Astrocyte (in vitro differentiated cells and primary cell): ENCODE data around the gene SH3PXD2B.

ENCODE experiments used
- EZH2 ChIP-seq: IDR thresholded peaks from 2 replicates; pipeline ENCODE4 v1.6.1; 2012; ENCODE audit warnings: mild to moderate bottlenecking, low read length, inconsistent platforms; ENCODE audit not compliant: insufficient read depth
- TF ChIP-seq, protein P1 (sequence below): IDR thresholded peaks from 2 replicates; pipeline ENCODE4 v1.5.1; 2011; ENCODE audit warnings: low read depth, mild to moderate bottlenecking, inconsistent platforms, low read length, moderate library complexity; ENCODE audit not compliant: insufficient read depth

DNA sequence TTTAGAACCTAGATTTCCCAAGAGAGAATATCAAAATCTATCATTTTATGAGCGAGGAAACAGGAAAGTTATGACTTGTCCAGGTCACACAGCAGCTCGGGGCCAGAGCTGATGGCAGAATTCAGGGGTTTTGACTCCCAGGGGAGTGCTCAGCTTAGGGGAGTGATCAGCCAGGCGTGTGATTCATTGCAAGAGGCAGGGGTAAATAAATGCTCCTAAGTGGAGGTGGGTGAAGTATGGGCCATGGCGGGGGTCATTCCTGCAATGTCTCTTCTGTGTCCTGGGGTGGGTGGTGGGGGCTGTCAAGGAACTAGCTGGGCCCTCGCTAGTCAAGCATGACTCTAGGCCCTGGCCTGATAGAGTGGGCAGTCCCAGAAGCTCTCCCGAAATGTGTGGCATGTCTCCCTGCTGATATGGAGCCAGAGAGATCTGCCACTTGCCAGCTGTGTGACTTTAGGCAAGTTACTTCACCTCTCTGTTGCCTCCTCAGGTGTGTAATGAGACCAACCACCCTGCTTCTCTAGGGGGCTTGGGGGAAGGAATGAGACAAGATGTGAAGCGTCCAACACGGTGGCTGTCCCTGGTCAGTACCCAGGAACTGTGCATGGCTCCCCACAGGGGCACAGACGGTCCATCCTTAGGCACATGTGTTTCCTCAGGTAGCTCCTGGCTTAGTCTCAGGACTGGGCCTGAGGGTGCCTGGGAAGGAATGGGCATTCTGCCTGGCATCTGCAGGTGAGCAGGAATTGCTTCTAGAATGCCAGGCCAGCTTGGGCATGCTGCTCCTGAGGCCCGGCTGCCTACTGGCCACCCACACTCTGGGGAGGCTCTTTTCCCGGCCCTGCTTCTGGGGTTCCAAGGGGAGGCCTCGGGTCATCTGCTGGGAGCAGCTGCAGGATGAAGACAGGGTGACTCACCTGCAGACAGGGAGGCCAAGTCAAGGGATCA is 36.5 kb upstream of the SH3PXD2B start:
- TF ChIP-seq, protein P1, sequence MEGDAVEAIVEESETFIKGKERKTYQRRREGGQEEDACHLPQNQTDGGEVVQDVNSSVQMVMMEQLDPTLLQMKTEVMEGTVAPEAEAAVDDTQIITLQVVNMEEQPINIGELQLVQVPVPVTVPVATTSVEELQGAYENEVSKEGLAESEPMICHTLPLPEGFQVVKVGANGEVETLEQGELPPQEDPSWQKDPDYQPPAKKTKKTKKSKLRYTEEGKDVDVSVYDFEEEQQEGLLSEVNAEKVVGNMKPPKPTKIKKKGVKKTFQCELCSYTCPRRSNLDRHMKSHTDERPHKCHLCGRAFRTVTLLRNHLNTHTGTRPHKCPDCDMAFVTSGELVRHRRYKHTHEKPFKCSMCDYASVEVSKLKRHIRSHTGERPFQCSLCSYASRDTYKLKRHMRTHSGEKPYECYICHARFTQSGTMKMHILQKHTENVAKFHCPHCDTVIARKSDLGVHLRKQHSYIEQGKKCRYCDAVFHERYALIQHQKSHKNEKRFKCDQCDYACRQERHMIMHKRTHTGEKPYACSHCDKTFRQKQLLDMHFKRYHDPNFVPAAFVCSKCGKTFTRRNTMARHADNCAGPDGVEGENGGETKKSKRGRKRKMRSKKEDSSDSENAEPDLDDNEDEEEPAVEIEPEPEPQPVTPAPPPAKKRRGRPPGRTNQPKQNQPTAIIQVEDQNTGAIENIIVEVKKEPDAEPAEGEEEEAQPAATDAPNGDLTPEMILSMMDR = no peak
- no peak for TF ChIP-seq EZH2
